ENCODE results near the gene SLC6A3.

Gene SLC6A3

DNA sequence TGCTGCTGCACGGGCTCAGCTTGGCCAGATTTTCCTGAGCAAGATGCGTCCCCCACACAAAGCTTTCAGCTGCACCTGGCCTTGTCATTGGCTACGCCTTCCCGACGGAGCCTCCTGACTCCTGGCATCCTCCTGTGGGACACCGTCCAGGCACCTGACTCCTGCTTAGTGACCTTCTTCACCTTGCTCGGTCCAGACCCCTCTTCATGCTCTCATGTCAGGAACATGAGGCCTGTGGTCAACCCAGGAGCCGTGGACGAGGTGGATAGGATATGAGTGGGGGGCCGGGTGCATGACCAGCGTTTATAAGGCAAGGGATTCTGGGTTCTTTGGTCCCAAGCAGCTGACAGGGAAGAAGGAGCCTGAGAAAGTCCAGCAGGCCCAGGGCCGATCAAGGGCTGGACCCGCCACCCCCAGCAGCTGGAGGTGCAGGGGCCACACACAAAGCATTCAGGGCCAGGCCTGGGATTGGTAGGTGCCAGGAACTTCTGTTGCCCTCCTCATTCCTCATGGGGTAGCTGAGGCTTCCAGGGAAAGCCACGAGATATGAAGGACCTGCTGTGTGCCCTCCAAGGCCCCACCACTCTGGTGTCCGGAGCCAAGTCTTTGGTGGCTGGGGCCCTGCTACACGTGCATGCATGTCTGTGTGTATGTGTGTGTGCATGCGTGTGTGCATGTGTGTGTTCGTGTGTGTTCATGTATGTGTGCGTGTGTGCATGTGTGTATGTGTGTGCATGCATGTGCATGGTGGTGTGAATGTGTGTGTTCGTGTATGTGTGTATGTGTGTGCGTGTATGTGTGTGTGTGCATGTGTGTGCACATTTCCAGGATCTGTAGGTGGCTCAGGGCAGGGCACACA lies 34.9 kb downstream of the SLC6A3 start:
- DNase-seq (ENCODE audit: insufficient read length, low spot score) (no peak), FAIRE-seq (peak; percentile 99)

GRCh38 chr5:1409381-1410110 lies 35.7 kb downstream of the SLC6A3 start:
- FAIRE-seq = peak; percentile 20
- DNase-seq (ENCODE audit: insufficient read length, low spot score) = peak; percentile 69

- FAIRE-seq (no peak), DNase-seq (ENCODE audit: insufficient read length, low spot score) (no peak)
These were observed 38.3 kb downstream of the SLC6A3 start for GRCh38 chr5:1406681-1407640.

DNA sequence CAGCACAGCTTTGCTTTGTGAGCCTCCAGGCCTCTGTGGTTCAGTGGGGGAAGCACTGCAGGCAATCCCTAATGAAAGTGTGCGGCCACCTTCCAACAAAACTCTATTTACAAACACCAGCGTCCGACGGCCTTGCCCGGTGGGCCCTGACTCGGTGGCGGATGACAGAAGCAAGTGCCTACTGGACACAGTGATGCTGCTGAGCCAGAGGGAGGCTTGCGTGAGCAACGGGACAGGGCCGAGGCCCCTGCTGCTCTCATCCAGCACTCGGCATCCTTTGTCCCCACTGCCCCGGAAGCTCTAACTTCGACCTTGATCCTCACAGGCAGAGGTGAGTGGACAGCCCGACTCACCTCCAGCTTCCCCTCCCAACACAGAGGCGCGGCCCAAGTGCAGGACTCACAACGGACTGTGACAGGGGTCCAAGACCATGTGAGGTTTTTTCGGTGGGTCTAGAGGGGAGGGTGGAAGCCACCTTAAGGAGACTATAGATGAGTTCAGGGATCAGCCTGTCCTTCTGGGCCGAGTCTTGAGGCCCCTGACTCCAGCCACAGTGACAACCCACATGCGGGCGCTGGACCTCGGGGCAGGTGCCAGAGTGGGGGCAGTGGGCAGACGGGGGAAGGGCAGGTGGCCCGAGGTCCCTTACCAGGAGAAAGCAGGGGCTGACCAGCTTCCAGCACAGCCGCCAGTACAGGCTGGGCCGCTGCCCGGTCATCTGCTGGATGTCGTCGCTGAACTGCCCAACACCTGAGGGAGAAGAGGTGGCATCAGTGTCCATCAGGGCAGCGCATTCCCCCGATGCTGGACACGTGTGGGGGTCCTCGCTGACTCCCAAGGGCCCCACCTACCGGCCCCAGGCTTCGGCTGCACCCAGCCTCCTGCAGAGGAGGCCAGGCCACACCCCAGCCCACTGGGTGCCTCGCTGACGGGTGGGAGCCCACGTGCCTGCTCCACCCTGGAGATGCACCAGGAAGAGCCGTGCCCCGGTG lies 39.4 kb downstream of the SLC6A3 start:
- DNase-seq (ENCODE audit: insufficient read length, low spot score) (no peak), FAIRE-seq (no peak)

- no peak for FAIRE-seq
- DNase-seq (ENCODE audit: insufficient read length, low spot score) = no peak
These were observed 40.1 kb downstream of the SLC6A3 start for GRCh38 chr5:1405121-1405520.

DNA sequence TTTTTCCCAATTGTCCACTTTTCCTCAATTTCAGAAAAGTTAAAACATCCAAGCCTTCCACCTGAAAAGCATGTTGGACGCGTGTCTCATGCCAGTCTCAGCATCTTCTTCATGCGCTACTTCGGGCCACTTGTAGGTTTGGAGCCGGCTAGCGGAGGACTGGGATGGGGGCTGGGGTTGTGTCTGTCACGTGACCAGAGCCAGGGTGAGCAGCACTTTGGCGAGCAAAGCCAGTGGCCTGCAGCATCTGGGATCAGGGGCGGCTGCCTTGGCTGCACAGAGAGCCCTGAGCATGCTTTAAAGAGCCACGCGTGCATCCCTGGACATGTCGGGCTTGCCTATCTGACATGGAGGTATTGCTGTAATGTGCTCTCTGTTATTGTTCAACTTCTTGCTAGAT lies 41.2 kb downstream of the SLC6A3 start:
- FAIRE-seq (no peak), DNase-seq (ENCODE audit: insufficient read length, low spot score) (no peak)

DNA sequence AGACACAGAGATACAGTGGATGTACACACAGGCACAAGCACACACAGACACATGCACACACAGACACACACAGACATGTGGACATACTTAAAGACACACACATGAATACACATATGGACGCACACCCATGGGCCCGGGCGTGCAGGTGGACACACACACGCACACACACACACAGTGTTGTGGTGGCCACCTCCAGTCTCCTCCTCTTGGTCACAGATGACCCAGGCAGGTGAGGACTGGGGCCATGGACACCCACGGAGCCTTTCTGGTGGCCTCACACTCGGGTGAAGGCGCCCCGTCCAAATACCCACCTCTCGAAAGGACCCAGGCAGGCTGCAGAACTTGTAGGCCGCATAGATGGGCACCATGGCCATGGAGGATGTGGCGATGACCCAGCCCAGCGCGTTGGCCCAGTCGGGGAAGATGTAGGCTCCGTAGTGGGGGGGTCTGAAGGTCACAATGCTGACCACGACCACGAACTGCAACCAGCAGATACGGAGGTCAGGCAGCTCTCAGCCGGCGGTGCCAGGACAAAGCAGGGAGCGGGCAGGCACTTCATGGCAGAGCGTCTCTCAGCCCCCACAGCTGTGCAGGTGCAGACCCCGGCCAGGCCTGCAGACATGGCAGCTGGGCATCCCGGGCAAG lies 42.5 kb downstream of the SLC6A3 start:
- DNase-seq (ENCODE audit: insufficient read length, low spot score) (no peak), FAIRE-seq (no peak)

- FAIRE-seq = no peak
- no peak for DNase-seq (ENCODE audit: insufficient read length, low spot score)
These were observed 43.6 kb downstream of the SLC6A3 start for GRCh38 chr5:1401536-1402138.

DNA sequence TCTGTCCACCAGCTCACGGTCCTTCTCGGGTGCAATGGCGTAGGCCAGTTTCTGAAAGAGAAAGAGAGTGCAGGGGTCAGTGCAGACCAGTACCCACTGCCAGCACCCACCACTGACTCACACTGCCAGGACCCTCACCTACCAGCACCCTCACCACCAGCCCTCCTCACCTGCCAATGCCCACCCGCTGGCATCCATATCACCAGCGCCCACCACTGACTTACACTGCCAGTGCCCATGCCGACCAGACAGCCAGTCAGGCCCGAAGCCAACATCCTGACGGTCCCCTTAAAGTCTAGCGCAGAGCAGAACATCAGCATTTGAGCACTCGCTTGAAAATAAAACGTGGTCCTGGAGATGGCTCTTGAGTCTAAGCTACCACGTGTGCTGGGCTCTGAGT lies 44.3 kb downstream of the SLC6A3 start:
- FAIRE-seq (no peak), DNase-seq (ENCODE audit: insufficient read length, low spot score) (no peak)

DNA sequence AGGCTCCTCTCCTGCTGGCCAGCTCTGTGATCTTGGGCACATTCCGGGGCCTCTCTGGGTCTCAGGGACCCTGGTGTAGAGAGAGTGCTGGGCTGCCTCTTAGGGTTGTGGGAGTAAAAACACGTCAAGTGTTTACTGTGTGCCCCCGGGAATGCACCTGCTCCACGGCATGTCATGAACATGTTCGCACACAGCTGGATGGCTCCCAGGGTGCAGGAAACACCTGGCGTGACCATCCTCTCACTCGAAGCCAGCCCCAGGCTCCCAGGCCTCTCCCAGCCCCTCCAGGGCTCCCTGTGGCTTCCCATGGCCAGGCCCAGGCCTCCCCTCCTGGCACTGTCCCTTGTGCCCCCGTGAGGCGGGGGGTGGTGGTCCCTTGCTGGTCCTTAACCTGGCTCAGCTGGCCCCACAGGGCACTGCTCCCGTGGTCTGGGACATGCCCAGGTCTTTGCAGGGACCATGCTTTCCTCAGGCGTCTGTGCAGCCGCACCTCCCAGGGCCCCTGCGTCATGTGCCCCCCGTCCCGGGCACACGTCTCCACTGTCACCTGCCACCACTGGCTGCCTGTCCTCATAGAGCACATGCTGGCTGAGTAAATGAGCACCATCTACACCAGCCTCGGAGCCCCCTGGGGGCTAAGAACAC lies 44.9 kb downstream of the SLC6A3 start:
- DNase-seq (ENCODE audit: insufficient read length, low spot score) (no peak), FAIRE-seq (no peak)

DNA sequence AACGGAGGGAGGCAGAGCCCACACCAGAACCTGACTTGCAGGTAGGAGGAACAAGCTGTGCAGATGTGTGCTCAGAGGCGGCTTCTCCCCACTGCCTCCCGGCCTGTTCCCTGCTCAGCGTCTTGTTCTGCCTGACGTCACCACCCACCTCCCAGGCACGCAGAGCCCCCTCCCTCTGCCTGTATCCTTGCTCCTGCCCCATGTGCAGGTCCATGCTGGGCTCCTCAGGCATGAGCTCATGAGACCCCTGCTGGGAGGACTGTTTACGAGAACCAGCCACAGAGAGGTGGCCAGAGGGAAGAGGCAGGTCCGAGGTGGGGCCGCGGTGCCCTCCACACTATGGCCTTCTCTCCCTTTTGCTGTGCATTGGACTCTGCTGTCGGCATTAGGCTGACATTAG lies 45.5 kb downstream of the SLC6A3 start:
- DNase-seq (ENCODE audit: insufficient read length, low spot score) (no peak), FAIRE-seq (no peak)

DNA sequence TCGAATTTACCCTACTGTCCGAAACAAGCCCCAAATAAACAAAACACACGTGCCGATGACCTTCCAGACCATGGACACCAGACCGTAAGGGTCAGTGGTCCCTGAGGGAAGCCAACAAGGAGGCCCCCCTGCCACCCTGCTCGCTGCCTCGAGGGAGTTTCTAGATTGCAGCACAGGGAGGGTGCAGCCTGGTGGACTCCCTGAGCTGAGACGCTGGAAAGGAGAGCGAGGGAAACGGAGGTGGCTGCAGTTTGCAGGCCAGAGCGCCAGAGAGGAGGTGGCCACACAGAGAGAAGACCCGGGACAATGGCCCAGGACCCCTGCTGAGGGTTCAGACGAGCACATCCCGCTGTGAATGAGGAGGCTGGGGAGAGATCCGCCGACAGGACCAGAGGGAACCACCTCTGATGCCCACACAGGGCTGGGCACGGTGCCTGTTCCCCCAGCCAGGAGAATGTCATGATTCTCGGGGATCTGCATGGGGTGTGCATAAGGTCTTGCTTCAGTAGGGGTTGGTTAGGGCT lies 48.9 kb downstream of the SLC6A3 start:
- DNase-seq (ENCODE audit: insufficient read length, low spot score) (no peak), FAIRE-seq (no peak)

GRCh38 chr5:1394881-1395860 lies 50.1 kb downstream of the SLC6A3 start:
- DNase-seq (ENCODE audit: insufficient read length, low spot score) (no peak), FAIRE-seq (no peak)

DNA sequence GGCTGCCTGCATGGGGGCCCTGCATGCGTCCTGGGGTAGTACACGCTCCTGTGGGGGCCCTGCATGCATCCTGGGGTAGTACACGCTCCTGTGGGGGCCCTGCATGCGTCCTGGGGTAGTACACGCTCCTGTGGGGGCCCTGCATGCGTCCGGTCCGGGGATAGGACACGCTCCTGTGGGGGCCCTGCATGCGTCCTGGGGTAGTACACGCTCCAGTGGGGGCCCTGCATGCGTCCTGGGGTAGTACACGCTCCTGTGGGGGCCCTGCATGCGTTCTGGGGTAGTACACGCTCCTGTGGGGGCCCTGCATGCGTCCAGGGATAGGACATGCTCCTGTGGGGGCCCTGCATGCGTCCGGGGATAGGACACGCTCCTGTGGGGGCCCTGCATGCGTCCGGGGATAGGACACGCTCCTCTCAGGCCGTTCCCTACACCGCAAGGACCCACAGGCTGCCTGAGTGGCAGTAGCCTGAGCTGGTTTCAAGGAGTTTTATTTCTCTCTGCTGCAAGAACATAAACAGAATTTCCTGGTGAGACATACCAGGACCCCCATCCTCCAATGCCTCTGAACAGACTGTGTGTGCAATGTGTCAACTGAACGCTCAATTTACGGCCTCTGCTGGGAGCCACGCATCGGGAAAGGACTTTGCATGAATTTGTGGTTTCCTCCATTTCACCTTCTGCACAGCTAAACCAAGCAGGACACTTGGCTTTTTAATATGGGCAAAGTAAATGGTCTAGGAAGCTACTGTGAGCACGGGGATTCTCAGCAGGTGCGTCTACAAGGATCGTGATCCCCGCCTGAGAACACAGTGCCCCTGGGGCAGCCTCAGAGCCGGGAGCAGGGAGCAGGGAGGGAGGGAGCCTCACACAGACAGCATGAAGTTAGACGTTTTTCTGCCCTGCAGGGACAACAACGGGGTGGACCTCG lies 51.4 kb downstream of the SLC6A3 start:
- DNase-seq (ENCODE audit: insufficient read length, low spot score) = no peak

GRCh38 chr5:1392801-1393565 lies 52.3 kb downstream of the SLC6A3 start:
- DNase-seq (ENCODE audit: insufficient read length, low spot score) (no peak), FAIRE-seq (no peak)

More for the DNA sequence above, 51.4 kb downstream of the SLC6A3 start:
- no peak for FAIRE-seq

All from HTR-8/SVneo (cell line).